Endothelial cell of umbilical vein (primary cell): ENCODE measurements around the gene PCTP.

Experiments
- CTCF ChIP-seq, 2 donors: IDR thresholded peaks; 1 replicate in 1 of 2; 2 replicates in 1 of 2; pipeline ENCODE4 v1.5.1; 2011; ENCODE audit warnings: low read length in 2 of 2, mild to moderate bottlenecking in 2 of 2, moderate library complexity in 2 of 2, control low read depth in 1 of 2, inconsistent platforms in 1 of 2, low read depth in 1 of 2; ENCODE audit not compliant: insufficient read depth in 1 of 2; ENCODE audit errors: extremely low read depth in 1 of 2
- EZH2 ChIP-seq: IDR thresholded peaks from 2 replicates; pipeline ENCODE4 v1.6.1; 2012; ENCODE audit warnings: borderline replicate concordance, low read depth, mild to moderate bottlenecking, moderate library complexity, low read length, inconsistent platforms; ENCODE audit not compliant: severe bottlenecking
- GATA2 ChIP-seq: IDR thresholded peaks from 2 replicates; pipeline ENCODE4 v1.7.0; 2011; ENCODE audit warnings: low read depth, mild to moderate bottlenecking, moderate library complexity, mixed read lengths, low read length; ENCODE audit not compliant: insufficient read length, insufficient read depth
- MAX ChIP-seq: IDR thresholded peaks from 2 replicates; pipeline ENCODE4 v1.6.1; 2011; ENCODE audit not compliant: insufficient read depth, insufficient read length
- MYC ChIP-seq: IDR thresholded peaks from one replicate; pipeline ENCODE4 v1.6.1; 2011; ENCODE audit warnings: mild to moderate bottlenecking, low read depth, low read length
- POLR2A ChIP-seq: IDR thresholded peaks from 2 replicates; pipeline ENCODE4 v1.6.1; 2012; ENCODE audit warnings: low read depth, mild to moderate bottlenecking, control low read depth, low read length
- POLR2AphosphoS5 ChIP-seq: IDR thresholded peaks from 2 replicates; pipeline ENCODE4 v1.6.1; 2012; ENCODE audit warnings: low read depth, mild to moderate bottlenecking, control low read depth, low read length, moderate library complexity; ENCODE audit not compliant: insufficient read depth

- TF ChIP-seq CTCF (IDR thresholded peaks at IDR 0.05; ENCODE audit: extremely low read depth in 1 of 2, insufficient read depth in 1 of 2, low read depth in 1 of 2, low read length in 2 of 2) (no peak), MAX (no peak), GATA2 (no peak), EZH2 (no peak), POLR2AphosphoS5 (no peak), MYC (no peak), POLR2A (no peak)
These were observed 8.4 kb upstream of the PCTP start for GRCh38 chr17:55742272-55743102.
